HepG2 (cell line): ENCODE measurements around the gene APBB3. TPM values are rescaled to one million over a fixed set of nuclear protein-coding genes. Genes with fewer than 3 reads are reported as not detected.

Experiments used
- CAMTA2 ChIP-seq: sonication (generic); formaldehyde crosslinking; IDR thresholded peaks from 2 replicates; pipeline ENCODE4 v1.4.0; 2020; ENCODE audit warnings: mild to moderate bottlenecking, missing genetic modification reagents, borderline replicate concordance
- CREM ChIP-seq, 2 experiments: sonication (generic) in 1 of 2; formaldehyde crosslinking in 1 of 2; IDR thresholded peaks; 2 replicates each; pipeline versions ENCODE4 v1.4.0 to v1.6.1; 2016 to 2020; ENCODE audit warnings: antibody characterized with exemption in 1 of 2, mild to moderate bottlenecking in 1 of 2, missing genetic modification reagents in 1 of 2
- GMEB1 ChIP-seq: sonication (generic); formaldehyde crosslinking; IDR thresholded peaks from 2 replicates; pipeline ENCODE4 v1.5.1; 2020; ENCODE audit warnings: missing genetic modification reagents, mild to moderate bottlenecking, borderline replicate concordance
- HNRNPK ChIP-seq: fragments of 200-400 bp; formaldehyde crosslinking; IDR thresholded peaks from 2 replicates; pipeline ENCODE4 v1.6.1; 2018; ENCODE audit warnings: low read length, low read depth, moderate library complexity, mild to moderate bottlenecking; ENCODE audit not compliant: poor library complexity, severe bottlenecking
- HNRNPUL1 ChIP-seq: fragments of 200-400 bp; formaldehyde crosslinking; IDR thresholded peaks from 2 replicates; pipeline ENCODE4 v1.6.1; 2017; ENCODE audit warnings: low read depth, mild to moderate bottlenecking, low read length, moderate library complexity
- NONO ChIP-seq, 2 experiments: fragments of 450-650 bp in 1 of 2; sonication (generic) in 1 of 2; formaldehyde crosslinking in 1 of 2; IDR thresholded peaks in 1 of 2; conservative IDR thresholded peaks in 1 of 2; 2 replicates each; pipeline versions ENCODE4 v1.6.1 to v1.8.0; 2017 to 2022; ENCODE audit warnings: mild to moderate bottlenecking in 1 of 2, missing genetic modification reagents in 1 of 2, moderate library complexity in 1 of 2
- PHF21A ChIP-seq: sonication (generic); formaldehyde crosslinking; IDR thresholded peaks from 2 replicates; pipeline ENCODE4 v1.5.0; 2020; ENCODE audit warnings: mild to moderate bottlenecking, missing genetic modification reagents
- PTBP1 ChIP-seq: fragments of 200-400 bp; formaldehyde crosslinking; IDR thresholded peaks from 2 replicates; pipeline ENCODE4 v1.6.1; 2018; ENCODE audit warnings: low read length, low read depth; ENCODE audit not compliant: poor library complexity, severe bottlenecking
- SIN3A ChIP-seq: IDR thresholded peaks from 2 replicates; pipeline ENCODE4 v1.6.1; 2011; ENCODE audit warnings: low read depth, mild to moderate bottlenecking, control low read depth, low read length, borderline replicate concordance
- SP2 ChIP-seq: sonication (generic); formaldehyde crosslinking; IDR thresholded peaks from 2 replicates; pipeline ENCODE4 v1.5.1; 2020; ENCODE audit warnings: mild to moderate bottlenecking, missing genetic modification reagents
- TOE1 ChIP-seq: sonication (generic); formaldehyde crosslinking; IDR thresholded peaks from 2 replicates; pipeline ENCODE4 v1.4.0; 2020; ENCODE audit warnings: mild to moderate bottlenecking, missing genetic modification reagents
- ZNF207 ChIP-seq: fragments of 450-650 bp; IDR thresholded peaks from 2 replicates; pipeline ENCODE4 v1.6.1; 2016; ENCODE audit warnings: antibody characterized with exemption, borderline replicate concordance
- ZNF224 ChIP-seq: sonication (generic); formaldehyde crosslinking; IDR thresholded peaks from 2 replicates; pipeline ENCODE4 v1.5.0; 2020; ENCODE audit warnings: mild to moderate bottlenecking, missing genetic modification reagents
- ZNF234 ChIP-seq: sonication (generic); formaldehyde crosslinking; conservative IDR thresholded peaks from 2 replicates; pipeline ENCODE4 v1.5.1; 2020; ENCODE audit warnings: mild to moderate bottlenecking, missing genetic modification reagents
- ZNF34 ChIP-seq: sonication (generic); formaldehyde crosslinking; IDR thresholded peaks from 2 replicates; pipeline ENCODE4 v1.4.0; 2020; ENCODE audit warnings: mild to moderate bottlenecking, missing genetic modification reagents, borderline replicate concordance
- ZNF709 ChIP-seq: sonication (generic); formaldehyde crosslinking; IDR thresholded peaks from 2 replicates; pipeline ENCODE4 v1.5.0; 2020; ENCODE audit warnings: mild to moderate bottlenecking, missing genetic modification reagents
- ZNF780A ChIP-seq: sonication (generic); formaldehyde crosslinking; IDR thresholded peaks from 2 replicates; pipeline ENCODE4 v1.8.0; 2022; ENCODE audit warnings: mild to moderate bottlenecking, missing genetic modification reagents, moderate library complexity
- polyA plus RNA-seq, 8 experiments: library from polyadenylated mRNA; depleted of rRNA in 3 of 8; stranded (reverse) in 7 of 8; unstranded in 1 of 8; fragments of >200 nt; fragmentation: Illumina TruSeq in 4 of 8; extraction: Trizol in 4 of 8; gene quantifications; 2 replicates each; pipeline versions ENCODE4 v1.2.1 to v1.2.3, GENCODE V29; 2011 to 2016; ENCODE audit warnings: low read depth in 4 of 8, missing spikeins in 1 of 8, mixed read lengths in 1 of 8; ENCODE audit not compliant: insufficient read depth in 1 of 8
- total RNA-seq, 5 experiments: library from RNA; depleted of rRNA; stranded (reverse); fragments of >200 nt; fragmentation: Illumina TruSeq; extraction: Trizol; gene quantifications; 2 replicates each; pipeline ENCODE4 v1.2.3, GENCODE V29; 2016; ENCODE audit warnings: low read depth in 1 of 5
- TF ChIP-seq, protein P1 (sequence below): sonication (generic); formaldehyde crosslinking; IDR thresholded peaks from 2 replicates; pipeline ENCODE4 v1.4.0; 2020; ENCODE audit warnings: missing genetic modification reagents
- TF ChIP-seq, protein P2 (sequence below): sonication (generic); formaldehyde crosslinking; IDR thresholded peaks from 2 replicates; pipeline ENCODE4 v1.8.0; 2022; ENCODE audit warnings: mild to moderate bottlenecking, missing genetic modification reagents, moderate library complexity
- TF ChIP-seq, protein P3 (sequence below): sonication (generic); formaldehyde crosslinking; IDR thresholded peaks from 2 replicates; pipeline ENCODE4 v1.8.1; 2023; ENCODE audit warnings: mild to moderate bottlenecking, missing genetic modification reagents
- TF ChIP-seq, protein P4 (sequence below): sonication (generic); formaldehyde crosslinking; conservative IDR thresholded peaks from 2 replicates; pipeline ENCODE4 v1.8.0; 2022; ENCODE audit warnings: missing genetic modification reagents

APBB3 gene
- total and polyA plus RNA-seq, 2 of the 13 experiments (the other 11 are each of a cell fraction or from before 2014, with no cell fraction given), result 0.38 to 0.78 TPM

DNA sequence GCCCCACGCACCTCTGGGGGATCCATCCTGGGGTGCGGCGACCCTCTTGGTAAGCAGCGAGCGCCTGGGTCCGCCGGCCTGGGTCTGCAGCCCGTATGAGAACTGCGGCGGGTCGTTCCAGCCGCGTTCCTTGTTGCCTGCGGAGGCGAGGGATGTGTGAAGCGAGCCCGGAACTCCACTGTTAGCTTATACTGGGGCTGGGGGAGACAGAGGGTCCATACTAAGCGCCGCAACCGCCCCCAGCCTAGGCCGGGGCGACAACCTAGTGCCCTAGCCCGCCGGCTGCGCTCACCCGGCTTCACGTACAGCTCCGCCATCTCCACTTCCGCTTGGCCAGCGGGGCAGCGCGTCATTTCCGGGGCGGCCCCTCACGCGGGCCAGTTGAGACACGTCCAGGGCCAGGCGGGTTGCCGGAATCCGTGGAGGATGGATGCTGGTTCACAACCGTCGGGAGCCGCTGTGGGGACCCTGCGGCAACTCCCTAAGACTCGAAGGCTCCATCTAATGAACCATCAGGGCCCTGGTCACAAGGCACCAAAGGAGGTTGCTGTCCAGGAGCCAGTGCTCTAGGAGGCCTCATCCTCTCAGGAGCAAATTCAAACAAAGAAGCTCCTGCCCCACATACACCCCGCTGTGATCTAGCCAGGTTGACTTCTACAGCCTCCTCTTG is 7.1 kb downstream of the APBB3 start, which contains the start of gene SRA1 (continued):
- TF ChIP-seq CAMTA2 (CRISPR knock-in tag), result 0 out of 2 replicates have a peak, but pooled peaks have one; percentile 44
- TF ChIP-seq SIN3A, result peak; percentile 88; the same call in 1 of the 2 replicates
- TF ChIP-seq CREM (IDR thresholded peaks at IDR 0.05), result peak; percentile 90
- peak; percentile 68; the same call in 1 of the 2 replicates for TF ChIP-seq CREM (CRISPR knock-in tag; IDR thresholded peaks at IDR 0.05)
- TF ChIP-seq ZNF224 (CRISPR knock-in tag), result peak; percentile 31; the same call in 1 of the 2 replicates
- TF ChIP-seq ZNF709, result peak; percentile 51; the same call in 1 of the 2 replicates
- no peak for TF ChIP-seq HNRNPUL1
- TF ChIP-seq PTBP1, result no peak
- peak; percentile 83 for TF ChIP-seq GMEB1 (CRISPR knock-in tag)
- TF ChIP-seq, protein P1, sequence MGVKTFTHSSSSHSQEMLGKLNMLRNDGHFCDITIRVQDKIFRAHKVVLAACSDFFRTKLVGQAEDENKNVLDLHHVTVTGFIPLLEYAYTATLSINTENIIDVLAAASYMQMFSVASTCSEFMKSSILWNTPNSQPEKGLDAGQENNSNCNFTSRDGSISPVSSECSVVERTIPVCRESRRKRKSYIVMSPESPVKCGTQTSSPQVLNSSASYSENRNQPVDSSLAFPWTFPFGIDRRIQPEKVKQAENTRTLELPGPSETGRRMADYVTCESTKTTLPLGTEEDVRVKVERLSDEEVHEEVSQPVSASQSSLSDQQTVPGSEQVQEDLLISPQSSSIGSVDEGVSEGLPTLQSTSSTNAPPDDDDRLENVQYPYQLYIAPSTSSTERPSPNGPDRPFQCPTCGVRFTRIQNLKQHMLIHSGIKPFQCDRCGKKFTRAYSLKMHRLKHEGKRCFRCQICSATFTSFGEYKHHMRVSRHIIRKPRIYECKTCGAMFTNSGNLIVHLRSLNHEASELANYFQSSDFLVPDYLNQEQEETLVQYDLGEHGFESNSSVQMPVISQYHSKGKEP (CRISPR knock-in tag), result no peak
- peak; percentile 76 for TF ChIP-seq SP2 (CRISPR knock-in tag)
- TF ChIP-seq PHF21A (CRISPR knock-in tag), result peak; percentile 48; the same call in 1 of the 2 replicates
- no peak for TF ChIP-seq ZNF34
- no peak for TF ChIP-seq ZNF207
- TF ChIP-seq, protein P2, sequence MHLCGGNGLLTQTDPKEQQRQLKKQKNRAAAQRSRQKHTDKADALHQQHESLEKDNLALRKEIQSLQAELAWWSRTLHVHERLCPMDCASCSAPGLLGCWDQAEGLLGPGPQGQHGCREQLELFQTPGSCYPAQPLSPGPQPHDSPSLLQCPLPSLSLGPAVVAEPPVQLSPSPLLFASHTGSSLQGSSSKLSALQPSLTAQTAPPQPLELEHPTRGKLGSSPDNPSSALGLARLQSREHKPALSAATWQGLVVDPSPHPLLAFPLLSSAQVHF (CRISPR knock-in tag), result peak; percentile 72
- TF ChIP-seq, protein P3, sequence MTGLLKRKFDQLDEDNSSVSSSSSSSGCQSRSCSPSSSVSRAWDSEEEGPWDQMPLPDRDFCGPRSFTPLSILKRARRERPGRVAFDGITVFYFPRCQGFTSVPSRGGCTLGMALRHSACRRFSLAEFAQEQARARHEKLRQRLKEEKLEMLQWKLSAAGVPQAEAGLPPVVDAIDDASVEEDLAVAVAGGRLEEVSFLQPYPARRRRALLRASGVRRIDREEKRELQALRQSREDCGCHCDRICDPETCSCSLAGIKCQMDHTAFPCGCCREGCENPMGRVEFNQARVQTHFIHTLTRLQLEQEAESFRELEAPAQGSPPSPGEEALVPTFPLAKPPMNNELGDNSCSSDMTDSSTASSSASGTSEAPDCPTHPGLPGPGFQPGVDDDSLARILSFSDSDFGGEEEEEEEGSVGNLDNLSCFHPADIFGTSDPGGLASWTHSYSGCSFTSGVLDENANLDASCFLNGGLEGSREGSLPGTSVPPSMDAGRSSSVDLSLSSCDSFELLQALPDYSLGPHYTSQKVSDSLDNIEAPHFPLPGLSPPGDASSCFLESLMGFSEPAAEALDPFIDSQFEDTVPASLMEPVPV (CRISPR knock-in tag), result peak; percentile 73; the same call in 1 of the 2 replicates
- TF ChIP-seq, protein P4, sequence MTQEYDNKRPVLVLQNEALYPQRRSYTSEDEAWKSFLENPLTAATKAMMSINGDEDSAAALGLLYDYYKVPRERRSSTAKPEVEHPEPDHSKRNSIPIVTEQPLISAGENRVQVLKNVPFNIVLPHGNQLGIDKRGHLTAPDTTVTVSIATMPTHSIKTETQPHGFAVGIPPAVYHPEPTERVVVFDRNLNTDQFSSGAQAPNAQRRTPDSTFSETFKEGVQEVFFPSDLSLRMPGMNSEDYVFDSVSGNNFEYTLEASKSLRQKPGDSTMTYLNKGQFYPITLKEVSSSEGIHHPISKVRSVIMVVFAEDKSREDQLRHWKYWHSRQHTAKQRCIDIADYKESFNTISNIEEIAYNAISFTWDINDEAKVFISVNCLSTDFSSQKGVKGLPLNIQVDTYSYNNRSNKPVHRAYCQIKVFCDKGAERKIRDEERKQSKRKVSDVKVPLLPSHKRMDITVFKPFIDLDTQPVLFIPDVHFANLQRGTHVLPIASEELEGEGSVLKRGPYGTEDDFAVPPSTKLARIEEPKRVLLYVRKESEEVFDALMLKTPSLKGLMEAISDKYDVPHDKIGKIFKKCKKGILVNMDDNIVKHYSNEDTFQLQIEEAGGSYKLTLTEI (CRISPR knock-in tag), result no peak
- TF ChIP-seq ZNF780A (CRISPR knock-in tag), result no peak
- TF ChIP-seq TOE1 (CRISPR knock-in tag), result no peak
- TF ChIP-seq ZNF234, result 0 out of 2 replicates have a peak, but pooled peaks have one; percentile 52
- no peak for TF ChIP-seq NONO (IDR thresholded peaks at IDR 0.05)
- peak; percentile 83 for TF ChIP-seq NONO (CRISPR knock-in tag; conservative IDR thresholded peaks at IDR 0.05)
- TF ChIP-seq HNRNPK, result peak; percentile 41
